HG02642 (cell line): ENCODE results near the gene NEK5.

Experiments
- ATAC-seq: cut with Tn5 transposase; IDR thresholded peaks from one replicate; pipeline ENCODE4 v1.9.1; 2021; ENCODE audit warnings: mild to moderate bottlenecking; ENCODE audit not compliant: unreplicated experiment, poor library complexity

NEK5 gene

DNA sequence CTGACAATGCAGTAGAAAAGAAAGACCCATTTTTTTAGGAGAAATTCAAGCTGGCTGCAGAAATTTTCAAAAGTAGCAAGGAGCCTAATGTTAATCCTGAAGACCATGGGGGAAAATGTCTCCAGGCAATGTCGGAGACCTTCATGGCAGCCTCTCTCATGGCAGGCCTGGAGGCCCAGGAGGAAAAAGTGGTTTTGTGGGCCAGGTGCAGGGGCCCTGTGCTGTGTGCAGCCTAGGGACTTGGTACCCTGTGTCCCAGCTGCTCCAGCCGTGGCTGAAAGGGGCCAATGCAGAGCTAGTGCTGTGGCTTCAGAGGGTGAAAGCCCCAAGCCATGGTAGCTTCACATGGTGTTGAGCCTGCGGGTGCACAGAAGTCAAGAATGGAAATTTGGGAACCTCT, 112.6 kb downstream of the NEK5 start:
- ATAC-seq, result no peak

DNA sequence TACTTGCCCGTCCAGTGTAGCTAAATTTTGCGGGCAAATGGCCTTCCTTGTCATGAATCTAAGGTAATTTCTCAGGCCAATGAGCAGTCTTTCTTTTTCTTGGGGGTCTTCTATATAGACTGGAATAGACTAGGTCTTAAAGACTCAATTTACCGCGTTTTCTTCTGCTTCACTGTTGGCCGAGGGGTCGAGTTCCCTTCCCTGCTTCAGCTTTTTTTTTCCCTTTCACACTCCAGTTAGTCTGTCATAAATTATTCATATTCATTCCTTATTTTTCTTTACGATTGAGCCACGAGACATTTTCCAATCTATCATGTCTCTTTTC, 116.4 kb downstream of the NEK5 start:
- no peak for ATAC-seq

DNA sequence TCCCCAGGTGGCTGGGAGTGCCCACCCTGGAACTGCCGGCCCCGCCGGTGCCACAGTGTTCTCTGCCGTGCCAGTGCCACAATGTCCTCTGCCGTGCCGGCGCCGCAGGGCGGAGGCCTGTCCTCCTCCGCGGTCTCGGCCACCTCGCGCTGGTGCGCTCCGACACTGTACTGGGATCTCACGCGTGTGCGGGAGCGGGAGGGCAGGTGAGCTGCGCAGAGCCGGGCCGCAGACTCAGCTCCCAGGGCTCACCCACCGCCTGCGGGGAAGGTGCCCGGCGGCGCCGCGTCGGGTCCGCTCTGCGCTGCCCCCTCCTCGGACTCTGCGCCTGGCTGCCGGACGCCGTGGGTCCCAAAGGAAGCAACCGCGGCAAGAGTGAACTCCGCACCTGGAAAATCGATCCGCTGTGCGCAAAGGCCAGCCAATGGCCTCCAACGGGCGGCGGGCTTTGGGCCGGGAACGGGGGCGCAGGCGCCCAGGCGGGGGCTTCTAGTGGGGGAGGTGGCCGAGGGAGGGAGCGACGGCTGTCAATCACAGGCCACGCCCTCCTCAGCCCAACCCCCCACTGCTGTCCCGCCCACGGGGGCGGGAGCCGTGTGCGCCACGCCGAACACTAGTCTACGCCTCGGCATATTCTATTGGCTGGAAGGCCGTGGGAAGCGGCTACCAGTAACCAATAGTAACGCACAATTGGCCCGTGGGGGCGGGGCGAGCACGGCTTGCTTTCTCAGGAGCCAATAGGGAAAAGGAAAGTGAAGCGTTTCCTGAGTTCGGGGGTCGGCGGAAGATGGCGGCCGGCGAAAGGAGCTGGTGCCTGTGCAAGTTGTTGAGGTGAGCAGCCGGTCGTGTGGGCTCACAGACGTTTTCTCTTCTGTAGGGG, 117.0 kb downstream of the NEK5 start, which contains the start of gene ALG11:
Gene ALG11, plus strand, starts transcription at position 767 of the 880 bp plus-strand sequence. Its CDS starts 21 bp downstream, at position 788.
- peak; percentile 100 for ATAC-seq

DNA sequence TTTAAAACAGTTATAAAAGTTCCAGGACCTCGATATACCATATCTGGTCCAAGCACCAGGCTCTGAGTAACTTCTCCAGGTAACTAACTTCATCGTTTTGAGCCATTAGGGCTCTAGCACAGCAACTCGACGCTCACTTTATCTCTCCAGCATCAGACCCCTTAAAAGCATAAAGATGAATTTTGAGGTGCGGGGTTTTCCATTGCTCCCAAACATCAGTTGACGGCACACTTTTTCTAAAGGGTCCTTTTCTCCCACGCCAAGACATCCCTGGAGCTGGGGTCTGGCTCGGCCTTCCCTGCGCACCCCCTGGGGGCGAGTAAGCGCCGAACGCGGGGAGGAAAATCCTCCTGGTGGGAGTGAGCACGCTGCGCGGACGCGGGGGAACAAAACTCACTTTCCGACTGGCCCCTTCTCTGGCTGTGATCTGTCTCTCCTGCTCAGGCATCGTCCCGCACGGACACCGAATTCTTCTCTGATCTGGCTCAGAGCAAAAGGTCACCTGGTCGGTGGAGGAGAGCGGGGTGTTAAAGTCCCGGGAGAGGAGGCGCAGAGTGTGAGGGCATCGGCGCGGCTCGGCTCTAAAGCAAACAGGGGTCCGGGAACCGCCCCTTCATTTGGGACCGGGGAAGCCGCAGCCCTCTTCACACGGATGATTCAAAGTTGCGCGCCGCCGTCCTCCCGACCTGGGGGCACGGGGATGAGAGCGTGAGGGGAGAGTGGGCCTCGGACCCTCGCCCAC, 117.8 kb downstream of the NEK5 start, which contains the start of gene ATP7B:
Gene ATP7B, minus strand, starts transcription at position 561 of the 742 bp plus-strand sequence. Its CDS starts 113 bp downstream, at position 448.
- peak; percentile 10 for ATAC-seq

DNA sequence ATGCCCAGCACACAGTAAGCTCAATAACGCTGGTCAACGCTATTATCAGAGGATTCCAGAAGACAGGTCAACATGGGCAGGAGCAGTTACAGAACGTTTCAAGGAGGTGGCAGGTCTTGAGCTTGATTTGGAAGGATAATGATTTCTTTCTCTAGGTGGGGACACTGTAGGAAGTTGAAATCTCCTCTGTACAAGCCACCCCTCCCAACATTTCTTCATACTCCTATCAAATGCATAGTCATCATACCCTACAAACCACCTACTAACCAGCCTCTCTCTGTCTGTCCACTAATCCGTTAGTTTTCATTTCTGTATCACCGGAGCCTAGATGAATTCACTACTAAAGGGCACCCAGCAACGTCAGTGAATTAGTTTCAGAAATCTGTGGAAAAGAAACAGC, 118.9 kb downstream of the NEK5 start:
- no peak for ATAC-seq

DNA sequence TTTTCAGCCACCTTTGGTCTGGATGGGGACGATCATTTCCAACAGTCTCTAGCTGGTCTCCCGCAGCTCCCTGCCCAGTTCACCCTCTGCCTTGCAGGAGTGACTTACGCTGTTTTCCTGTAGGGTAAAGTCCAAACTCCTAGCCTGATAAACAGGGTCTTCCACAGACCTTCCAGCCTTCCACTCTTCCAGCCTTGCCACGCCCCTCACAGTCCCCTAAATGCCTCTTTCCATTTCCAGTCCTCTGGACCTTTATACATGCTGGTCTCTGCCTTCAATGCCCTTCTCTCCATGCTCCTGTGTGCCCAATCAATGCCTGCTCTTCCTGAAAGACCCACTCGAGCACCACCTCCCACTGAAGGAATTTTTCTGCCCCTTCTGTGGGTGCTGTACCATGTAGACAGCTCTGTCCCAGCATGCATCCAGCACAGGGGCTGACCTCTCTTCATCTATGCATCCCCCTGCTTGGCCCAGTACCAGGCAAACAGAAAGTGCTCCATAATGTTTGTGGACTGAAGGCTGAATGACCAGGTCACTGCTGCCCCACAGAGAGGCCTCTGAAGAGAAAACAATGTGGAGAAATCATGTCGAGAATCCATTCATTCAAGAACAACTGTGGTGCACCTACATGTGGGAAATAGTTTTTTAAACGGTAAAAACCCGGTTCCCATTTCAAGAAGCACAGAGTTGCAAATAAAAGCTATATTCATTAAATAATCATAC, 122.2 kb downstream of the NEK5 start:
- no peak for ATAC-seq

DNA sequence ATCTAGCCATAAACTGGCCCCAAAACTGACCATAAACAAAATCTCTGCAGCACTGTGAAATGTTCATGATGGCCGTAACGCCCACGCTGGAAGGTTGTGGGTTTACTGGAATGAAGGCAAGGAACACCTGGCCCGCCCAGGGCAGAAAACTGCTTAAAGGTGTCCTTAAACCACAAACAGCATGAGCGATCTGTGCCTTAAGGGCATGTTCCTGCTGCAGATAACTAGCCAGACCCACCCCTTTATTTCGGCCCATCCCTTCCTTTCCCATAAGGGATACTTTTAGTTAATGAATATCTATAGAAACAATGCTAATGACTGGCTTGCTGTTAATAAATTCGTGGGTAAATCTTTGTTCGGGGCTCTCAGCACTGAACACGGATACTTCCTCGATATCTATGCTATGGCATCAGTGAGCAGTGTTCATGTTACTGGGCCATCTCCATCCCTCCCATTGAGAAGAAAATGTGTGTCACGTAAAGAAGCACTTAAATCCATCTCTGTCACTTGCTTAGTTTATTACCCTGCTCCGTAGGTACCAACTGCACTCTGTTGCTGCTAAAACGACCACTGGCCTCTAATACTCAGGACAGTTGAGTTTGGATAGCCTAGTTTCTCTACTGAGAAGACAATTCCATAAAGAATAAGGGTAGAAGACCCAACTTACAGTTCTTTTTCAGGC, 122.9 kb downstream of the NEK5 start:
- ATAC-seq, result no peak

DNA sequence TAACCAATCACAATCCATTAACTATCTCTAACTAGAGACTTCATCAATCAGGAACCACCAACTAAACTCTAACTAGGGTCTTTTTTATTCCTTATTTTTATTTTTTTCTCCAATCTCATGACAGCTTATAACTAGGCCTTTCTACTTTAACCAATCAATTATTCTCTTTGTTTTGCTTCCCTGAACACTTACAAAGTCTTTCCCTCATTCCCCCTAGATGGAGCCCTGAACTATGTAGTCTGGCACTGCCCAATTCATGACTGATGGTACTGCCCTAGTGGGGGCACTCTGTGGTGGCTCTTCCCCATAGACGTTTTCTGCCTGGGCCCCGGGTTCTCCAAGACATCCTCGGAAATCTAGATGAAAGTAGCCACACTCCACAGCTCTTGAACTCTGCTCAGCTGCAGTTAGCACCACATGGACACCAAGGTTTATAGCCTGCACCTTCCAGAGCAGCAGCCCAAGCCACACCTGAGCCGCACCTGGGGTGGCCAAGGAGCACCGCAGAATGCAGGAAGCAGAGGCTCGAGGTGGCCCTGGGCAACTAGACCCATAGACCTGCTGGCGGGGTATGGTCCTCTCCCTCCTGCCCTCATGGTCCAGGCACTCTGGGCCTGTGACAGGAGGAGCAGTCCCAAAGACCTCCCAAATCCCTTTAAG, 124.2 kb downstream of the NEK5 start:
- no peak for ATAC-seq

DNA sequence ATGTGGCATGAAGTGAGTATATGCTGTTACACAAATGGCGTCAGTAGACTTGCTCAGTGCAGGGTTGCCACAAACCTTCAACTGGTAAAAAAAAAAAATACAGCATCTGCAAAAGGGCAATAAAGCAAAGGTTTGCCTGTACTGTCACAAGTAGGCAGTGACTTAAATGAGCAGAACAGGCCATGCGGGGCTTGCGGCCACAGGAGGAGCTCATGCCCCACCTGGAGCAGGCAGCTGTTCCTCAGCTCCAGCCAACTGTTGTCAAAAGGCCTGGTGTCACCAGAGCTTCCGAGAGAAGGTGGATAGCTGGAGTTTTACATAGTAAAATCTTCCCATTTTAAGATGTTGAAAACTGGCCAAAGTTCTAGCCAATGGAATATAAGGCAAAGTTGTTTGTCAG, 125.3 kb downstream of the NEK5 start:
- no peak for ATAC-seq

DNA sequence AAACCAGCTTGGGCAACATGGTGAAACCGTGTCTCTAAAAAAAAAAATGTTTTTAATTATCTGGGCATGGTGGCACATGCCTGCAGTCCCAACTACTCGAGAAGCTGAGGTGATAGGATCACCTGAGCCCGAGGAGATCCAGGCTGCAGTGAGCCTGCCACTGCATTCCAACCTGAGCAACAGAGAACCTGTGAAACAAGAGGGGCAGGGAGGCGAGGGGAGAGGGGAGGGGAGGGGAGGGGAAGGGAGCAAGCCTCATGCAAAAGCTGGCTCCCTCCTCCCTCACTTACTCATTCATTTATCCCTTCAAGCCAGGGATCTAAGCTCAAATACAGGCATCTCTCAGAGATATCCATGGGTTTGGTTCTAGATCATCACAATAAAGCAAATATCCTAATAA, 126.5 kb downstream of the NEK5 start:
- no peak for ATAC-seq

DNA sequence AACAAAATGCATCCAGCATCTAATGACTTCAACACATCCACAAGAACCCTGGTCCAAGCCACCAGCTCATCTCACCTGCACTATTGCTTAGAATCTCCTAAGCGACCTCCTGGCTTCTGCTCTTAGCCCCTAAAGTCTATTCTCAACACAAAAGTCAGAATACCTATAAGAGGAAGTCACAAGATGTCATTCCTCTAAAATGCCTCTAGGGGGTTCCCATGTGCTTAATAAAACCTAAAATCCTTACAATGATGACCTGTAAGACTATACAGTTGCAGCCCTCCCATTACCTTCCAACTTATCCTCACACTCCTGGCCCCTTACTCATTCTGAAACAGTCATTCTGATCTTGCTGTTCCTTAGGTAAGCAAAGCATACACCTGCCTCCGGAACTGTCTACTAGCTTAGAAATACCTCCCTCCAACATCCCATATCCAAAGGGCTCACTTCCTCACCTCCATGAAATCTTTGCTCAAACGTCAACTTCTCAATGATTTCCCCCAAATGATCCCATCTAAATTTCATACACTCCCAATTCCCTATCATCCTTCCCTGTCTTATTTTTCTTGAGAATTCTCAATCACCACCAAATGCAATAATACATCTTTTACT, 127.6 kb downstream of the NEK5 start:
- ATAC-seq, result peak; percentile 75

DNA sequence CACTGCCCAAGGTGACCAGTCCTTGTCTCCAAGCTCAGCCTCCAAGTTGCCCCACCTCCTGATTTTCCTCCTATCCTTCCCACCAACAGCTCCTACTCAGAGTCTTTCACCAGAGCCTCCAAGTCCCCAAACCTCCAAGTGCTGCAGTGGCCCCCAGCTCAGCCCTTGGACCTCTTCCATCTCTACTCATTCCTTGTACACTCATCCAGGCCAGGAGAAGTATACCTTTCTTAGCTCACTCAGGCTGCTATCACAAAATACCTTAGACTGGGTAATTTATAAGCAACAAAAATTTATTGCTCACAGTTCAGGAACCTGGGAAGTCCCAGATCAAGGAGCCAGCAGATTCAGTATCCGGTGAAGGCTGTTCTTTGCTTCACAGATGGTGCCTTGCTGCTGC, 129.0 kb downstream of the NEK5 start:
- ATAC-seq, result no peak

DNA sequence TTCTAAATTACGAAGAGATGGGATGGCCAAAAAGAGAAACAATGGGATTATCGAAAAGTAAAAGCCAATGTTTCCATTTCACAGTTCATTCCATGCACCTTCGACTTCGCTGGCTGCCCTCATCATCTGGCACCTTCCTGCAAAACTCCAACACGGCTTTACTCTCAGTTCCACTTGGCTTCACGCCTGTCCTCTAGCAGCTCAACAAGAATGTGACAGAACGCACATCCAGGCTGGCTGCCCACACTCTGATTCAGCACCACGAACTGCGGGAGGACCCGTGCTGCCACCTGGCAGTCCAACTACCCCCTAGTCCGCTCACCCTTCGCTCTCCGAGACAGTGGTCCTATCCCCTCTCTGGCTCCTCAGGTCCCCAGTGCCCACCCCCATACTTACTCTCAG, 129.4 kb downstream of the NEK5 start:
- ATAC-seq, result no peak

DNA sequence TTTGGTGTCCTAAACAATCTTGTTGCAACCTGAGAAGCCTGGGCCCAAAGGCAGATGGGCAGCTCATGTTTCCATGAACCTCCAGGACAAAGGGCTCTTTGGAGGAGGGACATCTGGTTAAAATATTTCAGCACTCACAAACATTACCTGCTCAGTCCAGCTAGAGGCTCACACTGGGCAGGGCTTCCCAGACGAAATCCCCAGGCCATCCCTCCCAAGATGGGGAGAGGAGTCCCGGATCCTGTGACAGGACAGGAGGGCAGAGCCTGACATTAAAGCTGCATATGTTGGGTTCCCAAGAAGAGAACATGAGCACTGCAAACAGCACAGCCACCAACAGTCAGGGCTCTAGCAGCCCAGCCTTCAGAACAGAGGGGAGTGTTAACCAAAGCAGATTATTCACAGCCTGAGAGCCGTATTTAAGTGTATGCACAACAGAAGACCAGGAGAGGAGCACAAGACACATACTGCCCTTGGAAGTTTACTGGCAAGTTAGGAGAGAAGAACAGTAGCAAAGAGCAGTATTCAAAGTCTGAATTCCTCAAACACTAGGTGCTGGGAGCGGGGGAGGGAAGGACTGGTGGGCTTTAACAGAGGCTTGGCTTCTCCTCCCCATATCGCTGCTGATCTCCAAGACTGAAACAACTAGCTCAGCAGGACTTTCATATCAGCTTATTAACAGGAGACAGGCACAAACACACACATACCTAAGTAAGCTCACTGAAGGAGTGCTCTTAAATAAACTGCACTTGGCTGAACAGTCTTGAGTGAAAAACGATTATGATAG, 130.0 kb downstream of the NEK5 start:
- ATAC-seq, result no peak

DNA sequence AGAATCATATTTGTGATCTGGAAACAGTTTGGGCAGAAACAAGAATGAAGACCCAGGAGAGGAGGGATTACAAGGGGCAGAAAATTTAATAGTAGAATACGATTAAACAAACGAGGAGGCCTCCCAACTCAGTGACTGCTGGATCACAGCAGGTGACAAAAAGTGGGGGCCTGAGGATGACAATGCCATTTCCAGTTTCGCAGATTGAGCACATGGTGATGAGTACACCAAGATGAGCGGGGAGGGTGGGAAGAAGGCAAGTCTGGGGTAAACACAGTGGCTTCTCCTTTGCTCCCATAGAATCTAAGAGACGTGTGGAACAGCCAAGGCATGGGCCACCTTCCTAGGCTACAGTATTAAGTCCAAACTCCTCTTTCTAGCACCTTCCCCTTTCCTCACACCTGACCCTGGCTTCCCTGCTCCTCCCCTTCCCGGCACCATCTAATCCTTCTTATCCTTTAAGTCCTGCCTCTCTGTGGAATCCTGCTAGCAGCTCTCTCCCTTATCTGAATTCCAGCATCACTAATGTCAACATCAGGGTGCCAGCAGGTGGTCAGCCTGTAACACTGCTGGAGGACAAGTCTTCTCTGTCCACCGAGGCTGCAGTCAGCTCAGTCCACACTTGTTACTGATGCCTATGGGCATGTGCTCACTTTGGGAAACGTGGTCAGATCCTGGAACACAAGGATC, 131.1 kb downstream of the NEK5 start:
- ATAC-seq, result no peak

DNA sequence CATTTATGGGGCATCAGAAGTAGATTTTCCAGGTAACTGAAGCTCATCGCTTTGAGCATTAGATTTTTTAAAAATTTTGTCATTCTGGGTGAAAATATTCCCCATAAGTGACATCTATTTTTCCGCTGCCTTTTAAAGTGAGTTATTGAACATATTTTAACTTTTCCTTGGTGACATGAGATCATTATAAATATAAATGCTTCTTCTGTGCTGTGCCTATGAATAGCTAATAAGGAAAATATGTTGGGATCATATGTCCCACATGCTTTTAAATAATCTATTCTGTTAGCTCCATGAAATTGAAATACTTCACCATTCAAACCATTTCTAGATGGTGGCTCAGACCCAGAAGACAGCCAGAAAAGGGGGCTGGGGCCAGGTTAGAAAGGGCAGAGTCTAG, 131.7 kb downstream of the NEK5 start:
- ATAC-seq, result no peak

DNA sequence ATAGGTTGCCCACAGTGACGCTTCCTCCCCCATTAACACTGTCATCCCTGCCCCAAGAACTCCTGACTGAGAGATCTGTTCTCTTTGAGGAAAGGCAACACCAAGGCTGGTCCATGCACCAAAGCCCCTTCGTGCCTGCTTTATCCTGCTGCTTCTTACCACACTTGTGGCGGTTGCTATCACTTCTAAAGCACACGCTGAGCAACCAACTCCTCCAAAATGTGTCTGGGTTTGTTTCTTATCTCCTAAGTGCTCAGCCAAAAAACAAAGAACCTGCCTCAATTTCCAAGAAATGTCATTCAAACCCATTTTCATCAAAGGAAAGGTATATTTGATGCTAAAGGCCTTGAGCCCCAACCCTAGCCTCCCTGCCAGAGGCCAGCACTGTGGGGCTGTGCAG, 132.2 kb downstream of the NEK5 start:
- no peak for ATAC-seq
